ENCODE data around the gene MED15. TPM values are rescaled to one million over a fixed set of nuclear protein-coding genes. Genes with fewer than 3 reads are reported as not detected.
"Not testable (repeated sequence)": the region's sequence is repeated elsewhere in the genome, so short reads cannot be mapped to it uniquely, and the experiment has no call there.

The MED15 gene
- total RNA-seq, 1 experiment from 2014 or later = 42.1 TPM

GRCh38 chr22:20600137-20600673 is 92.8 kb downstream of the MED15 start:
- DNase-seq (ENCODE audit: low read depth) = no peak

- DNase-seq (ENCODE audit: low read depth) = no peak
Observed at GRCh38 chr22:20601308-20601707, 93.9 kb downstream of the MED15 start.

GRCh38 chr22:20602609-20603164 is 95.3 kb downstream of the MED15 start:
- no peak for DNase-seq (ENCODE audit: low read depth)

GRCh38 chr22:20604092-20604747 is 96.8 kb downstream of the MED15 start:
- no peak for DNase-seq (ENCODE audit: low read depth)

GRCh38 chr22:20604776-20605221 is 97.4 kb downstream of the MED15 start:
- peak; percentile 12 for DNase-seq (ENCODE audit: low read depth)

GRCh38 chr22:20605328-20605727 is 97.9 kb downstream of the MED15 start:
- no peak for DNase-seq (ENCODE audit: low read depth)

GRCh38 chr22:20606041-20606783 is 98.8 kb downstream of the MED15 start:
- peak; percentile 21 for DNase-seq (ENCODE audit: low read depth)

- no peak for DNase-seq (ENCODE audit: low read depth)
Observed at GRCh38 chr22:20606784-20607128, 99.3 kb downstream of the MED15 start.

- DNase-seq (ENCODE audit: low read depth) = no peak
Observed at GRCh38 chr22:20607157-20607907, 99.9 kb downstream of the MED15 start.

- no peak for DNase-seq (ENCODE audit: low read depth)
Observed at GRCh38 chr22:20610243-20610686, 102.9 kb downstream of the MED15 start.

GRCh38 chr22:20610757-20611156 is 103.3 kb downstream of the MED15 start:
- no peak for DNase-seq (ENCODE audit: low read depth)

GRCh38 chr22:20611418-20611817 is 104.0 kb downstream of the MED15 start:
- DNase-seq (ENCODE audit: low read depth) = no peak

GRCh38 chr22:20613301-20613700 is 105.9 kb downstream of the MED15 start:
- no peak for DNase-seq (ENCODE audit: low read depth)

GRCh38 chr22:20615021-20615420 is 107.6 kb downstream of the MED15 start:
- DNase-seq (ENCODE audit: low read depth) = no peak

GRCh38 chr22:20615533-20616450 is 108.4 kb downstream of the MED15 start:
- DNase-seq (ENCODE audit: low read depth) = no peak

- no peak for DNase-seq (ENCODE audit: low read depth)
Observed at GRCh38 chr22:20616451-20617043, 109.1 kb downstream of the MED15 start.

- no peak for DNase-seq (ENCODE audit: low read depth)
Observed at GRCh38 chr22:20618488-20618887, 111.1 kb downstream of the MED15 start.

- DNase-seq (ENCODE audit: low read depth) = no peak
Observed at GRCh38 chr22:20619045-20619892, 111.9 kb downstream of the MED15 start.

GRCh38 chr22:20619893-20620194 is 112.4 kb downstream of the MED15 start:
- DNase-seq (ENCODE audit: low read depth) = not testable (repeated sequence)

GRCh38 chr22:20621162-20621561 is 113.8 kb downstream of the MED15 start:
- DNase-seq (ENCODE audit: low read depth) = no peak
